ENCODE results near the gene DYTN.
"Not testable (repeated sequence)": the region's sequence is repeated elsewhere in the genome, so short reads cannot be mapped to it uniquely, and the experiment has no call there.

DYTN gene

GRCh38 chr2:206716623-206717022, 1.6 kb downstream of the DYTN start:
- no peak for TF ChIP-seq CTCF (conservative IDR thresholded peaks at IDR 0.05)
- no peak overlapping the region for H3K27ac ChIP-seq

- not testable (repeated sequence) for H3K27ac ChIP-seq
Observed at GRCh38 chr2:206715183-206715582, 3.0 kb downstream of the DYTN start.

- H3K27ac ChIP-seq, result no peak overlapping the region
- no peak for TF ChIP-seq CTCF (conservative IDR thresholded peaks at IDR 0.05)
Observed at GRCh38 chr2:206713746-206714145, 4.5 kb downstream of the DYTN start.

GRCh38 chr2:206708286-206708685, 9.9 kb downstream of the DYTN start:
- H3K27ac ChIP-seq, result peak overlapping the region; percentile 89
- no peak for TF ChIP-seq CTCF (conservative IDR thresholded peaks at IDR 0.05)

- H3K27ac ChIP-seq, result peak overlapping the region; percentile 89
- no peak for TF ChIP-seq CTCF (conservative IDR thresholded peaks at IDR 0.05)
Observed at GRCh38 chr2:206707164-206707701, 11.0 kb downstream of the DYTN start.

GRCh38 chr2:206701952-206702605, 16.1 kb downstream of the DYTN start:
- H3K27ac ChIP-seq, result no peak overlapping the region
- TF ChIP-seq CTCF (conservative IDR thresholded peaks at IDR 0.05), result no peak

- TF ChIP-seq CTCF (conservative IDR thresholded peaks at IDR 0.05), result no peak
- no peak overlapping the region for H3K27ac ChIP-seq
Observed at GRCh38 chr2:206700156-206700555, 18.0 kb downstream of the DYTN start.

- TF ChIP-seq CTCF (conservative IDR thresholded peaks at IDR 0.05), result no peak
Observed at GRCh38 chr2:206698811-206699210, 19.4 kb downstream of the DYTN start.

More at GRCh38 chr2:206698811-206699210, 19.4 kb downstream of the DYTN start:
- H3K27ac ChIP-seq, result no peak overlapping the region
